KMS-11 (cell line): ENCODE results near the gene NME7.

Experiments
- H2AFZ ChIP-seq: fragments of 200-600 bp; sonication (generic); 2 replicates; pipeline ENCODE4 v1.6.1; 2016; ENCODE audit warnings: antibody characterized with exemption, mixed run types, low read depth
- H3K27ac ChIP-seq: fragments of 200-600 bp; sonication (generic); 2 replicates; pipeline ENCODE4 v1.6.1; 2016; ENCODE audit warnings: mild to moderate bottlenecking, mixed run types
- H3K27me3 ChIP-seq: fragments of 200-600 bp; sonication (generic); 2 replicates; pipeline ENCODE4 v1.6.1; 2017; ENCODE audit warnings: mild to moderate bottlenecking, low read depth, mixed run types, moderate library complexity; ENCODE audit not compliant: insufficient read depth
- H3K36me3 ChIP-seq: fragments of 200-600 bp; sonication (generic); 2 replicates; pipeline ENCODE4 v1.6.1; 2017; ENCODE audit warnings: mild to moderate bottlenecking, mixed run types; ENCODE audit not compliant: insufficient read depth
- H3K4me1 ChIP-seq: fragments of 200-600 bp; sonication (generic); 2 replicates; pipeline ENCODE4 v1.6.1; 2016; ENCODE audit warnings: mild to moderate bottlenecking, low read depth, mixed run types; ENCODE audit not compliant: poor library complexity, severe bottlenecking
- H3K4me2 ChIP-seq: fragments of 200-600 bp; sonication (generic); 2 replicates; pipeline ENCODE4 v1.7.0; 2016; ENCODE audit warnings: mild to moderate bottlenecking, mixed run types
- H3K4me3 ChIP-seq: fragments of 200-600 bp; sonication (generic); IDR thresholded peaks from 2 replicates; pipeline ENCODE4 v1.6.1; 2017; ENCODE audit warnings: low read depth, low read length, mixed read lengths; ENCODE audit not compliant: insufficient read depth
- H3K79me2 ChIP-seq: fragments of 200-600 bp; sonication (generic); 2 replicates; pipeline ENCODE4 v1.6.1; 2016; ENCODE audit warnings: low read depth, mixed run types; ENCODE audit not compliant: insufficient read depth
- H3K9ac ChIP-seq: fragments of 200-600 bp; sonication (generic); 2 replicates; pipeline ENCODE4 v1.6.1; 2016; ENCODE audit warnings: mild to moderate bottlenecking, mixed run types
- H4K20me1 ChIP-seq: fragments of 200-600 bp; sonication (generic); 2 replicates; pipeline ENCODE4 v1.6.1; 2016; ENCODE audit warnings: mild to moderate bottlenecking, mixed run types; ENCODE audit not compliant: insufficient read depth
- CTCF ChIP-seq: fragments of 200-600 bp; sonication (generic); conservative IDR thresholded peaks from 2 replicates; pipeline ENCODE4 v1.6.1; 2017; ENCODE audit warnings: low read depth, mild to moderate bottlenecking, antibody characterized with exemption, low read length, moderate library complexity, mixed read lengths

The NME7 gene

GRCh38 chr1:169214598-169214997 lies 153.0 kb downstream of the NME7 start:
- no peaks in the 10 kb centered on the region for H3K4me1 ChIP-seq
- no peak for TF ChIP-seq CTCF
- H3K9ac ChIP-seq, result no peak overlapping the region
- H3K36me3 ChIP-seq, result no peaks in the 10 kb centered on the region
- H3K27me3 ChIP-seq, result no peaks in the 10 kb centered on the region
- no peak overlapping the region for H3K4me2 ChIP-seq
- no peaks in the 10 kb centered on the region for H4K20me1 ChIP-seq
- H2AFZ ChIP-seq, result no peak overlapping the region
- no peak overlapping the region for H3K27ac ChIP-seq
- H3K4me3 ChIP-seq, result no peak overlapping the region
- no peaks in the 10 kb centered on the region for H3K79me2 ChIP-seq

GRCh38 chr1:169212088-169212487 lies 155.5 kb downstream of the NME7 start:
- no peak overlapping the region for H2AFZ ChIP-seq
- H4K20me1 ChIP-seq, result no peaks in the 10 kb centered on the region
- no peak for TF ChIP-seq CTCF

GRCh38 chr1:169207797-169208520 lies 159.6 kb downstream of the NME7 start:
- Histone ChIP-seq H3K4me2 (no peak overlapping the region), H3K27ac (no peak overlapping the region), H3K36me3 (no peaks in the 10 kb centered on the region), H3K4me3 (no peak overlapping the region), H3K27me3 (no peaks in the 10 kb centered on the region), H3K79me2 (no peaks in the 10 kb centered on the region), H3K9ac (no peak overlapping the region), H4K20me1 (no peaks in the 10 kb centered on the region), H3K4me1 (no peaks in the 10 kb centered on the region), H2AFZ (no peak overlapping the region)
- TF ChIP-seq CTCF, result no peak

More at GRCh38 chr1:169212088-169212487, 155.5 kb downstream of the NME7 start:
- Histone ChIP-seq H3K27ac (no peak overlapping the region), H3K4me3 (no peak overlapping the region), H3K36me3 (no peaks in the 10 kb centered on the region), H3K27me3 (no peaks in the 10 kb centered on the region), H3K9ac (no peak overlapping the region), H3K79me2 (no peaks in the 10 kb centered on the region), H3K4me1 (no peaks in the 10 kb centered on the region), H3K4me2 (no peak overlapping the region)

GRCh38 chr1:169204157-169204556 lies 163.4 kb downstream of the NME7 start:
- H3K79me2 ChIP-seq, result no peaks in the 10 kb centered on the region
- H2AFZ ChIP-seq, result no peak overlapping the region
- H3K36me3 ChIP-seq, result no peaks in the 10 kb centered on the region
- H3K4me3 ChIP-seq, result no peak overlapping the region
- no peak overlapping the region for H3K4me2 ChIP-seq
- no peaks in the 10 kb centered on the region for H4K20me1 ChIP-seq
- no peaks in the 10 kb centered on the region for H3K4me1 ChIP-seq
- no peak overlapping the region for H3K9ac ChIP-seq
- TF ChIP-seq CTCF, result no peak
- no peak overlapping the region for H3K27ac ChIP-seq
- H3K27me3 ChIP-seq, result no peaks in the 10 kb centered on the region
